ENCODE data around the gene NDUFS6.
"Not testable (repeated sequence)": the region's sequence is repeated elsewhere in the genome, so short reads cannot be mapped to it uniquely, and the experiment has no call there.

GRCh38 chr5:1843761-1844160, 42.6 kb downstream of the NDUFS6 start:
- TF ChIP-seq CTCF (IDR thresholded peaks at IDR 0.05; ENCODE audit: low read depth, low read length, poor library complexity, severe bottlenecking); EZH2phosphoT487 (IDR thresholded peaks at IDR 0.05; ENCODE audit: borderline replicate concordance, low read length): not testable (repeated sequence)

All from DOHH2 (cell line).